PFSK-1 (cell line): ENCODE measurements around the gene RIMKLA.

ENCODE experiments used
- POLR2AphosphoS5 ChIP-seq: IDR thresholded peaks from 2 replicates; pipeline ENCODE4 v1.6.1; 2012; ENCODE audit warnings: low read depth, mild to moderate bottlenecking, control low read depth, low read length, moderate library complexity
- TF ChIP-seq, protein P1 (sequence below), 2 experiments: IDR thresholded peaks; 2 replicates each; pipeline versions ENCODE4 v1.6.1 to v1.8.0; 2011 to 2012; ENCODE audit warnings: low read depth in 2 of 2, low read length in 2 of 2, control low read depth in 1 of 2, inconsistent platforms in 1 of 2, mild to moderate bottlenecking in 1 of 2, moderate library complexity in 1 of 2; ENCODE audit not compliant: insufficient read depth in 1 of 2

DNA sequence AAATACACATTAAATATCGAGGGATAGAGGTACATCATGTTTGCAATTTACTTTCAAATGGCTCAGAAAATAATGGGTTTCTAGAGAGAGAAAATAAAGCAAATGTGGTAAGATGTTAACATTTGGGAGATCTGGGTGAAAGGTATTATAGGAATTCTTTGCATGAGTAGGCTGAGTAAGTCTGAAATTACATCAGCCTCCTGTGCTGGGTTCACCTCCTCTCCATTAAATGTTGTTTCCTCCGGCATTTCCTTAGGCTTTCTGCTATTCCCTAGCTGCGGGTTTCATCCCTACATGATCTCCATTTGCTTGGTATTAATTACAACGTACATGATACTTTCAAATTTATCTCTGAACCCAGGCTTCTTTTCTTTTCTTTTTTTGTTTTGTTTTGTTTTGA lies 43.6 kb downstream of the RIMKLA start:
- TF ChIP-seq, protein P1, sequence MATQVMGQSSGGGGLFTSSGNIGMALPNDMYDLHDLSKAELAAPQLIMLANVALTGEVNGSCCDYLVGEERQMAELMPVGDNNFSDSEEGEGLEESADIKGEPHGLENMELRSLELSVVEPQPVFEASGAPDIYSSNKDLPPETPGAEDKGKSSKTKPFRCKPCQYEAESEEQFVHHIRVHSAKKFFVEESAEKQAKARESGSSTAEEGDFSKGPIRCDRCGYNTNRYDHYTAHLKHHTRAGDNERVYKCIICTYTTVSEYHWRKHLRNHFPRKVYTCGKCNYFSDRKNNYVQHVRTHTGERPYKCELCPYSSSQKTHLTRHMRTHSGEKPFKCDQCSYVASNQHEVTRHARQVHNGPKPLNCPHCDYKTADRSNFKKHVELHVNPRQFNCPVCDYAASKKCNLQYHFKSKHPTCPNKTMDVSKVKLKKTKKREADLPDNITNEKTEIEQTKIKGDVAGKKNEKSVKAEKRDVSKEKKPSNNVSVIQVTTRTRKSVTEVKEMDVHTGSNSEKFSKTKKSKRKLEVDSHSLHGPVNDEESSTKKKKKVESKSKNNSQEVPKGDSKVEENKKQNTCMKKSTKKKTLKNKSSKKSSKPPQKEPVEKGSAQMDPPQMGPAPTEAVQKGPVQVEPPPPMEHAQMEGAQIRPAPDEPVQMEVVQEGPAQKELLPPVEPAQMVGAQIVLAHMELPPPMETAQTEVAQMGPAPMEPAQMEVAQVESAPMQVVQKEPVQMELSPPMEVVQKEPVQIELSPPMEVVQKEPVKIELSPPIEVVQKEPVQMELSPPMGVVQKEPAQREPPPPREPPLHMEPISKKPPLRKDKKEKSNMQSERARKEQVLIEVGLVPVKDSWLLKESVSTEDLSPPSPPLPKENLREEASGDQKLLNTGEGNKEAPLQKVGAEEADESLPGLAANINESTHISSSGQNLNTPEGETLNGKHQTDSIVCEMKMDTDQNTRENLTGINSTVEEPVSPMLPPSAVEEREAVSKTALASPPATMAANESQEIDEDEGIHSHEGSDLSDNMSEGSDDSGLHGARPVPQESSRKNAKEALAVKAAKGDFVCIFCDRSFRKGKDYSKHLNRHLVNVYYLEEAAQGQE (IDR thresholded peaks at IDR 0.05; ENCODE audit: insufficient read depth in 1 of 2, low read depth in 2 of 2, low read length in 2 of 2) = no peak
- TF ChIP-seq POLR2AphosphoS5 = no peak
